Activated gamma-delta T cell treated with anti-CD3 and anti-CD28 coated beads, Interleukin-2, amount 50 U/mL, for 16 hours (primary cell): Measurements from ENCODE around the gene NOP10.

Experiments
- DNase-seq: peaks from one replicate; pipeline ENCODE4 v3.0.0-alpha.2; 2020; ENCODE audit warnings: low read depth

NOP10 gene

DNA sequence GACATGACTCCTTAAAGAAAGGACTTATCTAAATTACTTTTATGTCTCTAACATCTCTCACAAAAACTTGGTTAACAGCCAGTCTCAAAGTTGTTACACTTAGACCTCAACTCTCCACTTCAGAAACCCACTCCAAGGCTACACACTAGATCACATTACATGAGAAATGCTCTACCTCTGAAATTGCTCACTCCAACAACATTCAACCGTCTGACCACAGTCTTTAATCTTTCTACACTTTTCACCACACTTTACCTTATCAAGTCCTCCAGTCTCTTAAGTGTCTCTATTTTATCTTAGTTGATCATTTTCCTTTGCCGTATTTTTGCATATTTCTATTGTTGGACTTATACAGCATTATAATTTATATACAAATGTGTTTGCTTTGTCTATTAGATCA is 11.1 kb downstream of the NOP10 start:
- DNase-seq, result no peak

DNA sequence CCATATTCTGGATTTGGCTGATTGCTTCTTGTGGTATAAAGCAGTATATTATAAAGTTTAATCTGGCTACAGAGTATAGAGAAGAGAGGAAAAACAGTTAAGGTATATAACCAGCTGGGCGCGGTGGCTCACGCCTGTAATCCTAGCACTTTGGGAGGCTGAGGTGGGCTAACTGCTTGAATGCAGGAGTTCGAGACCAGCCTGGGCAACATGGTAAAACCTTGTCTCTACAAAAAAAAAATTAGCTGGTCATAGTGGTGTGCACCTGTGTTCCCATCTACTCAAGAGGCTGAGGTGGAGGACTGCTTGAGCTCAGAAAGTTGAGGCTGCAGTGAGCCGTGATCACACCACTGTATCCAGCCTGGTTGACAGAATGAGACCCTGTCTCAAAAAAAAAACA is 12.7 kb downstream of the NOP10 start:
- no peak for DNase-seq

DNA sequence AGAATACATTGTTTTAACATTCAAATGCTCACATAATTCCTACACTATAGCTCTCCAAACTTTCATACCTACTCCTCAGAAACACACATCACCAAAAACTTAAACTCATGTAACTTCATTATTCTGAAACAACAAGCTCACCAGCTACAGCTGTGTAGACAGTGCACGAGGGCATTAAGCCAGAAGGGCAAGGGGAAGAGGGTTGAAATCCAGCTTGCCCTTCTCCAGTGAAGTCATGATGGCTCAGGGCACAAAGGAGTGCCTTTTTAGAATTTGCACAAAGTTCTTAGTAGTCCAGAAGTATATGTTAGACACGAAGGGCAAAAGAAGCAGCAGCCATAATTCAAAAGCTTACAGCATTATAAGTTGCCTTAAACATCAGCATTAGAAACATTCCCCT is 13.9 kb downstream of the NOP10 start:
- no peak for DNase-seq

DNA sequence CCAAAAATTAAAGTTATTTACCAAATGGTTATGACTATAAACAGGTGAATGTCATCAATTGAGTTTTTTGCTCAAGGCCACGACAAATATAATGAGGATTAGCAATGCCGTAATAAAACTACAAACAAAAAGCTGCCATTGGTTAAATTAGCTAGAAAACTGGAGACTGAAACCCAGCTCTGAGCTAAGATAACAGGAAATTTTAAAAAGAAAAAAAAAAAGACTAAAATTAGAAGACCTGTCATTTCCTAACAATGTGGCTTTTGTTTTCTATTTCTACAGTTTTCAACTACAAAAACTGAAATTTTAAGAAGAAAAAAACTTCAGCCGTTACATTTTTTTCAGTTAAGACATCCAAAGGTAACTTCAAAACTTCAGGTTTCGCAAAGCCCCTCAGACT is 15.0 kb downstream of the NOP10 start:
- no peak for DNase-seq

DNA sequence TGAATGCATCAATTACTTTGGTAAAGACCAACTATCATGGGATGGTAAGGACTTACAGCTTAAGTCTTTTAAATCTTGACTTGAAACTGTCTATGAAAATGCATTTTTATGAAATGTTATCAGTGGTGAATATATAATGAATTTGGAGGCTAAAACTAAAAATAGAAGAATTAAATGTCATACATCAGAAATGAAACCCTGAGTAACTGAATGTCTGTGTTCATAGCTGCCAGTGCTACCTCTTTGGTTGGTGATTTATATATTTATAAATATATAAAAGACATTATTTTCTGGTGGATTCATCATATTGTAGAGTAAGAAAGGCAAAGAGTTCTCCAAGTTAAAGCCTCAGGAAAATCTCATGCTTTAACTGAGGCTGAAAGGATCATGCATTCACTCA is 17.6 kb downstream of the NOP10 start:
- DNase-seq, result no peak

DNA sequence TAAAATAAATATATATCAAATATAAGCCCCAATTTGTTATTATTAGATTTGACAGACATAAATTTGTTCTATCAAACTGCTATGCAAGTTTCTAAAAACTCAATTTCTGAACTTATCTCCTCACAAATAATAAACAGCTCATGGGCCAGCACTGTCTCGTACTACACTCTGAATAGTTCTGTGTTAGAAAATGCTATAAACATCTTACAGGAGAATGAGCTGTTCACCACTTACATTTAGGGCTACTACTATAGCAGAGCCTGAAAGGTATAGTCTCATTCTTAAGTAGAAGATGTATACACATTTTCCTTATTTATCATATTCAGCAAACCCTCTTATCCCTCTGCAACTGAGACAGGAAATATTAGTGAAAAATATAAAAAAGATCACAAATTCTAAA is 18.0 kb downstream of the NOP10 start:
- no peak for DNase-seq

DNA sequence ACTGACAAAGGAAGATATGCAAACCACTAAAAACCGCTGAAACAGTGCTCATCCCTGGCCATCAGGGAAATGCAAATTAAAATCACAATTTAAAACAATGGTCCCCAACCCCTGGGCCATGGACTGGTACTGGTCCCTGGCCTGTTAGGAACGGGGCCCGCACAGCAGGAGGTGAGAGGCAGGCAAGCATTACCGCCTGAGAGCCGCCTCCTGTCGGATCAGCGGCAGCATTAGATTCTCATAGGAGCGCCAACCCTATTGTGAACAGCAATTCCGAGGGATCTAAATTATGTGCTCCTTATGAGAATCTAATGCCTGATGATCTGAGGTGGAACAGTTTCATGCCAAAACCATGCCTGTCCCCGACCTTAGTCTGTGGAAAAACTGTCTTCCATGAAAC is 19.7 kb downstream of the NOP10 start:
- DNase-seq, result no peak

DNA sequence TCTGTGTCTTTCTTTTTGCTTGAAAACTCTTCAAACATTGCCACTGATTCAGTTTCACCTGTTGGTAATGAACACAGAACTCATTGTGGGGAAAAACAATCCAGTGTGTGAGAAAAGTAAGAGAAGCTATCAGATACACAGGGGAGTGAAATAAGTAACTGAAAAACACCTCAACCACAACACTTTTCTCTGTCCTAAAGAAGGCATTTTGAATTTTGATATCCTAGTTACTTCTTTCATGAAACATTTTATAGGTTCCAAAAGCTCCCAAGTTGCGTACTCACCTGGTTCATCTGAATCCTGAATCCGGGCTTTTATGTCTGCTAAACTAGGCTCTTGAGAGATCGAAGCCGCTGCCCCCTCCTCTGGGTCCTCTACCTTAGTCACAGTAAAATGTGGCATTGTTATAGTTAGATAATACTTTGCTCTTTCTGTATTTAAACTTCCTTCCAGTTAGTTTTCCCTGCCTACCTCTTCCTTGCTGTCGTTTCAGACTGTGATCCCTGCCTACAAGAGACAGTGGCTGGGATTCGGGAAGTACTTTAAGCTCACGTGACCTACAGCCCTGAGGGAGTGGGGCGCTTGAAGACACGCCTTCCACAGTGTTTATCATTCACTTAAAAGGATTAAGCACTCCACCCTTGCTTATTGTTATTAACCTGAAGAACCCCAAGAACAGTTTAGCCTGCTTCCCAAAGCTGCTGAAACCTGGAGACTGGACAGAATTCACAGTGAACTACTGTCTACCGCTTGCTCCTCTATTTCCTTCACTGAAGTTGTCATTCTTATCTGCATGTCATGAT is 24.5 kb downstream of the NOP10 start:
- DNase-seq, result no peak

DNA sequence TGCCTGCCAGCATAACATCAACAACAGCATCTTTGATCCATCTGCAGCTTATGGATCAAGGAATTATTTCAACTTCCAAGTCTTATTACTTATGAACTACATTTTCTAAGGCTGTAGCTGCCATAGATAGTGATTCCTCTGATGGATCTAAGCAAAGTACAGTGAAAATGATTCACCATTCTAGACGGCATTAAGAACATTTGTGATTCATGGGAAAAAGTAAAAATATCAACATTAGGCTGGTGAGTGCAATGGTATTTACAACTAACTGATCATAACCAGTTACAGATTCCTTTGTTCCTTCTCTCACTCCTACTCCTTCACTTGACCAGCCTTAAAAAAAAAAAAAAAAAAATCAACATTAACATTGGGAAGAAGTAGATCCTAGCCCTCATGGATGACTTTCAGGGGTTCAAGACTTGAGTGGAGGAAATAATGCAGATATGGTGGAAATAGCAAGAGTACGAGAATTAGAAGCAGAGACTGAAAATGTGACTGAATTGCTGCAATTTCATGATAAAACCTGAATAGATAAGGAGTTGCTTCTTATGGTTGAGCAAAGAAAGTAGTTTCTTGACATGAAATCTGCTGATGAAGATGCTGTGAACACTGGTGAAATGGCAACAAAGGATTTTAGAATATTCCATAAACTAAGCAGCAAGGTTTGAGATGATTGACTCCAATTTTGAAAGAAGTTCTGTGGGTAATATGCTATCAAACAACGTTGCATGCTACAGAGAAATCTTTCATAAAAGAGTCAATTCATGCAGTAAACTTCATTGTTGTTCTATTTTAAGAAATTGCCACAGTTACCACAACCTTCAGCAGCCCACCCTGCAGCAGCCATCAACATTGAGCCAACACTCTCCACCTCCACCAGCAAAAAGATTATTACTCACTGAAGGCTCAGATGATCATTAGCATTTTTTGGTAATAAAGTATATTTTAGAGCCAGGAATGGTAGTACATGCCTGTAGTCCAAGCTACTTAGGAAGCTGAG is 28.1 kb downstream of the NOP10 start:
- no peak for DNase-seq

DNA sequence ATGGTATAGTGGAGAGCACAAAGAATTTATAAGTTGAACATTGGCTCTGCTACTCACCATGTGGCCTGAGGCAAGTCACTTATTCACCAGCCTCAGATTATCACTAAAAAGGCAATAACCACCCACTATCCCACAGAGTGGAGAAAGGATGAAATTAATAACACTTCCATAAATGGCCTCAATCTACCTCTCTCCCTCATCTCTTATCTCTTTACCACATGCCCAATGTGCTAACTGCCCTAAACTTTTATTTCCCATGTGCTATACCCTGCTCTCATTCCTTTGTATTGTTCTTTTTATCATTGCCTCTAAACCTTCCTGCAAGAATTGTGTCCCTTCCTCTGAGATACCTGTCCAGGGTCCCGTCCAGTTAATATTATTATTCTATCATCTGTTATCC is 31.4 kb downstream of the NOP10 start:
- no peak for DNase-seq

DNA sequence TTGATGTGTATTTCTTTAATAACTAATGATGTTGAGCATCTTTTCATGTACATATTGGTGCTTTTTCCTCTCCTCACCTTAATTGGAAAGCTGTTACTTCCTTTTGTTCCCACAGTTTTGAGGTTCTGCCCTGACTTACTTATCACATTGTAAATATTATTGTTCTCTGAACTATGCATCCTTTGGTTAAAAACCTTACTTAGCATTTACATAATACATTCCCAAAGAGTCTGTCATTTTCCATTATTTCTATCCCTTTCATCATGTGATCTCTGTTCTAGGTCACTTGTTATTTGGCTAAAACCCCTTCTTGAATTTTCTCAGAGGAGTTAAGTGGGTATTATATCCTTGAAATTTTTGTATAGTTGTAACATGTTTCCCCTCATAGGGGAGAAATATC is 38.3 kb downstream of the NOP10 start:
- DNase-seq, result no peak

DNA sequence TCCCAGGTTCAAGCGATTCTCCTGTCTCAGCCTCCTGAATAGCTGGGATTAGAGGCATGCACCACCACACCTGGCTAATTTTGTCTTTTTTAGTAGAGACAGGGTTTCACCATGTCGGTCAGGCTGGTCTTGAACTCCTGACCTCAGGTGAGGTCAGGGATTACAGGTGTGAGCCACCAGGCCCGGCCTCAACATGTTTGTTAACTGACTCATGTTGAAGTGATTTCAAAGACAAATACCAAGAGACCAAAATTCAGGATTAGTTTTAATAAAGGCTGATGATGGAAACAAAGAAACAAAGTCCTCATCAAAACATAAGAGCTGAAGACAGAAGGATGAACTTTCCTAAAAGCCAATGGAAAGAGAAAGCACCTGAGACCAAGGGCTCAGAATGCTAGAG is 41.9 kb downstream of the NOP10 start:
- DNase-seq, result no peak

DNA sequence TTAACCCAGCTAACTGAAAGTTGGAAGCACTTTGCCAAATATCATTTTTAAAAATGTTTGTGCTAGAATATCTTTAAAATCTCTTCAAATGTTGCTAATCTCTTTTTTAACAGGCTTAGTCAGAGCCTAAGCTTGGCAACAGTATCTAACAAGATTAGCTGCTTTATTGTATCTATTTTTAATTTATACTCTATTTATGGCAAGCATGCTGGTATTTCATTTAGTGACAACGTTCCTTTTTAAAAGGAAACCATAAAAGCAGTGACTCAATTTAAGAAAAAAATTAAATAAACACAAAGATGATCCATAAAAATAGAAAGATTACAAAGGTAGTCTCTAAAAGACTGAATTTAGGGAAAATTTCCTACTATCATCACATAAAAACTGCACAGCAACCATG is 45.9 kb downstream of the NOP10 start:
- no peak for DNase-seq

DNA sequence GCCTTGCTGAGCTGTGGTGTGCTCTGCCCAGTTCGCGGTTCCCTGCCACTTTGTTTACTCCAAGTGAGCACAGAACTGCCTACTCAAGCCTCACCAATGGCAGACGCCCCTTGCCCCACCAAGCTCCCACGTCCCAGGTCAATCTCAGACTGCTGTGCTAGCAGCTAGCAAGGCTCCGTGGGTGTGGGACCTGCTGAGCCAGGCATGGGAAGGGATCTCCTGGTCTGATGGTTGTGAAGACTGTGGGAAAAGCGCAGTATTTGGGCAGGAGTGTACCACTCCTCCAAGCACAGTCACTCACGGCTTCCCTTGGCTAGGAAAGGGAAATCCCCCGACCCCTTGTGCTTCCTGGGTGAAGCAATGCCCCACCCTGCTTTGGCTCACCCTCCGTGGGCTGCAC is 50.3 kb downstream of the NOP10 start:
- DNase-seq, result no peak
